Ishikawa (cell line): ENCODE results near the gene IFI44.

Experiments
- CEBPB ChIP-seq: IDR thresholded peaks from 2 replicates; pipeline ENCODE4 v1.6.1; 2012
- CREB1 ChIP-seq: IDR thresholded peaks from 2 replicates; pipeline ENCODE4 v1.6.1; 2012; ENCODE audit warnings: low read depth
- EGR1 ChIP-seq: IDR thresholded peaks from 2 replicates; pipeline ENCODE4 v1.6.1; 2012
- EP300 ChIP-seq: IDR thresholded peaks from 2 replicates; pipeline ENCODE4 v1.6.1; 2012; ENCODE audit warnings: borderline replicate concordance
- FOXM1 ChIP-seq: IDR thresholded peaks from 2 replicates; pipeline ENCODE4 v1.6.1; 2012; ENCODE audit warnings: low read depth, borderline replicate concordance
- MAX ChIP-seq: IDR thresholded peaks from 2 replicates; pipeline ENCODE4 v1.6.1; 2012
- NFIC ChIP-seq: IDR thresholded peaks from 2 replicates; pipeline ENCODE4 v1.6.1; 2012
- RAD21 ChIP-seq: IDR thresholded peaks from 2 replicates; pipeline ENCODE4 v1.6.1; 2012; ENCODE audit warnings: low read depth
- REST ChIP-seq: IDR thresholded peaks from 2 replicates; pipeline ENCODE4 v1.6.1; 2012; ENCODE audit warnings: low read depth, mild to moderate bottlenecking
- TAF1 ChIP-seq: IDR thresholded peaks from 2 replicates; pipeline ENCODE4 v1.6.1; 2012; ENCODE audit warnings: low read depth, mild to moderate bottlenecking
- TCF12 ChIP-seq: IDR thresholded peaks from 2 replicates; pipeline ENCODE4 v1.6.1; 2012; ENCODE audit warnings: low read depth
- TEAD4 ChIP-seq: IDR thresholded peaks from 2 replicates; pipeline ENCODE4 v1.6.1; 2012
- ZBTB7A ChIP-seq: IDR thresholded peaks from 2 replicates; pipeline ENCODE4 v1.6.1; 2012; ENCODE audit warnings: low read depth
- TF ChIP-seq, protein P1 (sequence below): IDR thresholded peaks from 2 replicates; pipeline ENCODE4 v1.6.1; 2012

IFI44 gene

DNA sequence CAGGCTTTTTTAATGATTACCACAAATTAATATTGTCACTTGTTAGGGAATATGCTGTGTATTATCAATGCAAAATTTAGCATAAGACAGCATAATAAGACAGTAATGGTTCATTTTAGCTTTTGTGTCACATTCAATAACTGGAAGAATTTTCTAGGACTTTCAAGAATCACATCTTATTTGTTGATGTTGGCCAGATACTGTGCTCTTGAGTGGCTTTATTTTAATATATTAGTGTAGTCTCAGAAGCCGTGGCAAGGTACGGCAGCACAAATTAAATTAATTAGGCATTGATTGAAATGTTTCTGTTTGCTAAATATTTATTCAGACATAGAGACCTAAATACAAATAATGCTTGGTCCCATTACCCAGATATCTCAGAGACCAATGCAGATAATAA lies 19.0 kb upstream of the IFI44 start:
- TF ChIP-seq TAF1 (no peak), MAX (no peak), EGR1 (no peak), FOXM1 (no peak), REST (no peak), EP300 (no peak)
- TF ChIP-seq, protein P1, sequence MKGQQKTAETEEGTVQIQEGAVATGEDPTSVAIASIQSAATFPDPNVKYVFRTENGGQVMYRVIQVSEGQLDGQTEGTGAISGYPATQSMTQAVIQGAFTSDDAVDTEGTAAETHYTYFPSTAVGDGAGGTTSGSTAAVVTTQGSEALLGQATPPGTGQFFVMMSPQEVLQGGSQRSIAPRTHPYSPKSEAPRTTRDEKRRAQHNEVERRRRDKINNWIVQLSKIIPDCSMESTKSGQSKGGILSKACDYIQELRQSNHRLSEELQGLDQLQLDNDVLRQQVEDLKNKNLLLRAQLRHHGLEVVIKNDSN, result no peak

GRCh38 chr1:78633209-78633608 lies 16.4 kb upstream of the IFI44 start:
- TF ChIP-seq TEAD4, result no peak
- TF ChIP-seq RAD21, result no peak
- no peak for TF ChIP-seq REST
- TF ChIP-seq EP300, result no peak
- TF ChIP-seq ZBTB7A, result no peak
- TF ChIP-seq, protein P1, result no peak
- TF ChIP-seq TAF1, result no peak
- TF ChIP-seq MAX, result no peak

- TF ChIP-seq, protein P1, result no peak
- no peak for TF ChIP-seq EP300
- TF ChIP-seq TCF12, result no peak
- no peak for TF ChIP-seq CEBPB
- TF ChIP-seq NFIC, result no peak
- TF ChIP-seq ZBTB7A, result no peak
- TF ChIP-seq FOXM1, result no peak
- TF ChIP-seq TAF1, result no peak
- TF ChIP-seq MAX, result no peak
- no peak for TF ChIP-seq RAD21
- no peak for TF ChIP-seq CREB1
These were observed 9.2 kb upstream of the IFI44 start for GRCh38 chr1:78640462-78640861.

DNA sequence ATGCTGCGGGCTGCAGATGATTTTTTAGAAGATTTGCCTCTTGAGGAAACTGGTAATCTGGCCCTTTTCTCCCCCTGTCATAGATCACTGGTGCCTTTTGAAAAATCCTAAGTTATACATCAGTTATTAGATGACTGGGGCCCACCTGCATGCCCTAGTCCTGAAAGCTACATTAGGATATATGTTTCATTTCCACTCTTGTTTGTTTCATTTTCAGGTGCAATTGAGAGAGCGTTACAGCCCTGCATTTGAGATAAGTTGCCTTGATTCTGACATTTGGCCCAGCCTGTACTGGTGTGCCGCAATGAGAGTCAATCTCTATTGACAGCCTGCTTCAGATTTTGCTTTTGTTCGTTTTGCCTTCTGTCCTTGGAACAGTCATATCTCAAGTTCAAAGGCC lies 8.1 kb upstream of the IFI44 start:
- TF ChIP-seq FOXM1 (no peak), CEBPB (no peak), MAX (no peak), EP300 (no peak), NFIC (no peak), REST (no peak), EGR1 (no peak)
- TF ChIP-seq, protein P1, result no peak

- TF ChIP-seq RAD21 (no peak), EGR1 (no peak), CEBPB (no peak), TEAD4 (no peak), ZBTB7A (no peak), CREB1 (no peak), TCF12 (no peak), MAX (no peak), REST (no peak)
- TF ChIP-seq, protein P1, result no peak
These were observed 3.9 kb upstream of the IFI44 start for GRCh38 chr1:78645723-78646122.
